Measurements from ENCODE around the gene MC3R. TPM values are rescaled to one million over a fixed set of nuclear protein-coding genes. Genes with fewer than 3 reads are reported as not detected.
A peak's percentile ranks its signal among the peaks of the same experiment; 100 is the strongest.
"Not testable (repeated sequence)": the region's sequence is repeated elsewhere in the genome, so short reads cannot be mapped to it uniquely, and the experiment has no call there.

Gene MC3R
- total RNA-seq, 1 experiment from 2014 or later = not detected

- Histone ChIP-seq H3K4me1 (ENCODE audit: insufficient read depth, low read length) (no peaks in the 10 kb centered on the region), H3K79me2 (ENCODE audit: low read length) (no peaks in the 10 kb centered on the region), H3K9ac (ENCODE audit: low read length) (no peak overlapping the region), H4K20me1 (ENCODE audit: low read length) (no peaks in the 10 kb centered on the region), H3K9me2 (replicated peaks; ENCODE audit: low read length) (no peaks in the 10 kb centered on the region), H3K27me3 (ENCODE audit: low read length) (peaks cover 21% of the 10 kb centered on the region), H3K4me3 (ENCODE audit: low read length) (no peak overlapping the region), H2AFZ (ENCODE audit: low read length) (no peak overlapping the region), H3K4me2 (ENCODE audit: low read length) (no peak overlapping the region), H3K9me3 (ENCODE audit: low read length) (no peaks in the 10 kb centered on the region; the same call in 1 of the 2 replicates), H3K36me3 (ENCODE audit: low read depth, low read length) (no peaks in the 10 kb centered on the region), H3F3A (ENCODE audit: low read length, unreplicated experiment) (no peaks in the 10 kb centered on the region), H3K27ac (ENCODE audit: low read length) (no peak overlapping the region)
- ChIA-PET CTCF (no interaction called here), POLR2A (ENCODE audit: unreplicated experiment) (no interaction called here)
- ATAC-seq = no peak
- DNase-seq = no peak
- TF ChIP-seq CTCF (conservative IDR thresholded peaks at IDR 0.05; ENCODE audit: low read depth, low read length) = no peak
- no peak for TF ChIP-seq EZH2 (IDR thresholded peaks at IDR 0.05; ENCODE audit: low read length, unreplicated experiment)
- TF ChIP-seq EZH2phosphoT487 (IDR thresholded peaks at IDR 0.05; ENCODE audit: borderline replicate concordance, low read length) = no peak
- no TSS peak for BruUV-seq (replicated peaks)
- intact Hi-C loops (cut with micrococcal nuclease) = no loop called here
These were observed 30.7 kb upstream of the MC3R start for GRCh38 chr20:56217829-56218228.

GRCh38 chr20:56221186-56221585 is 27.3 kb upstream of the MC3R start:
- H3K4me2 ChIP-seq (ENCODE audit: low read length); ATAC-seq; H3K79me2 ChIP-seq (ENCODE audit: low read length); H2AFZ ChIP-seq (ENCODE audit: low read length); H3K9ac ChIP-seq (ENCODE audit: low read length); POLR2A ChIA-PET (ENCODE audit: unreplicated experiment); H3K36me3 ChIP-seq (ENCODE audit: low read depth, low read length); intact Hi-C loops (cut with micrococcal nuclease); H4K20me1 ChIP-seq (ENCODE audit: low read length); H3K27ac ChIP-seq (ENCODE audit: low read length); H3K4me3 ChIP-seq (ENCODE audit: low read length); CTCF ChIA-PET; BruUV-seq (replicated peaks); H3K4me1 ChIP-seq (ENCODE audit: insufficient read depth, low read length); H3F3A ChIP-seq (ENCODE audit: low read length, unreplicated experiment); H3K9me2 ChIP-seq (replicated peaks; ENCODE audit: low read length): not testable (repeated sequence)
- Histone ChIP-seq H3K9me3 (ENCODE audit: low read length) (peaks cover 11% of the 10 kb centered on the region; the same call in 1 of the 2 replicates), H3K27me3 (ENCODE audit: low read length) (peaks cover 20% of the 10 kb centered on the region)
- DNase-seq = peak; percentile 53

GRCh38 chr20:56222201-56222600 is 26.3 kb upstream of the MC3R start:
- ATAC-seq (no peak), DNase-seq (peak; percentile 8)
- TF ChIP-seq CTCF (conservative IDR thresholded peaks at IDR 0.05; ENCODE audit: low read depth, low read length) (no peak), EZH2 (IDR thresholded peaks at IDR 0.05; ENCODE audit: low read length, unreplicated experiment) (no peak), EZH2phosphoT487 (IDR thresholded peaks at IDR 0.05; ENCODE audit: borderline replicate concordance, low read length) (no peak)
- no peaks in the 10 kb centered on the region for H3K4me1 ChIP-seq (ENCODE audit: insufficient read depth, low read length)
- no peak overlapping the region for H2AFZ ChIP-seq (ENCODE audit: low read length)
- no TSS peak for BruUV-seq (replicated peaks)
- H3F3A ChIP-seq (ENCODE audit: low read length, unreplicated experiment) = no peaks in the 10 kb centered on the region
- H3K27me3 ChIP-seq (ENCODE audit: low read length) = peaks cover 20% of the 10 kb centered on the region
- no peaks in the 10 kb centered on the region for H3K79me2 ChIP-seq (ENCODE audit: low read length)
- H3K9me3 ChIP-seq (ENCODE audit: low read length) = peaks cover 11% of the 10 kb centered on the region; the same call in 1 of the 2 replicates
- no peak overlapping the region for H3K9ac ChIP-seq (ENCODE audit: low read length)
- intact Hi-C loops (cut with micrococcal nuclease) = no loop called here
- CTCF ChIA-PET = no interaction called here
- no peaks in the 10 kb centered on the region for H3K36me3 ChIP-seq (ENCODE audit: low read depth, low read length)
- H3K4me3 ChIP-seq (ENCODE audit: low read length) = no peak overlapping the region
- H3K9me2 ChIP-seq (replicated peaks; ENCODE audit: low read length) = peaks cover 5% of the 10 kb centered on the region; the same call in 1 of the 2 replicates
- H4K20me1 ChIP-seq (ENCODE audit: low read length) = no peaks in the 10 kb centered on the region
- POLR2A ChIA-PET (ENCODE audit: unreplicated experiment) = no interaction called here
- H3K27ac ChIP-seq (ENCODE audit: low read length) = no peak overlapping the region
- H3K4me2 ChIP-seq (ENCODE audit: low read length) = no peak overlapping the region

Measured in PC-3 (cell line).